HG03103 (cell line): ENCODE data around the gene C19orf73.

ENCODE experiments used
- ATAC-seq: cut with Tn5 transposase; IDR thresholded peaks from one replicate; pipeline ENCODE4 v1.9.1; 2021; ENCODE audit warnings: low read depth; ENCODE audit not compliant: unreplicated experiment

C19orf73 gene, protein sequence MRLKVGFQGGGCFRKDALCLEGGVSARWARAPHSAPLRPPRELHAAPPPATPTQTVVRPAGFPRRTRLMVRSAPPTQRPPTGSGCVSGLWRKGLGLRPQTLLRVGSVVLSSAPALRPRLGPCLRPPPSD

DNA sequence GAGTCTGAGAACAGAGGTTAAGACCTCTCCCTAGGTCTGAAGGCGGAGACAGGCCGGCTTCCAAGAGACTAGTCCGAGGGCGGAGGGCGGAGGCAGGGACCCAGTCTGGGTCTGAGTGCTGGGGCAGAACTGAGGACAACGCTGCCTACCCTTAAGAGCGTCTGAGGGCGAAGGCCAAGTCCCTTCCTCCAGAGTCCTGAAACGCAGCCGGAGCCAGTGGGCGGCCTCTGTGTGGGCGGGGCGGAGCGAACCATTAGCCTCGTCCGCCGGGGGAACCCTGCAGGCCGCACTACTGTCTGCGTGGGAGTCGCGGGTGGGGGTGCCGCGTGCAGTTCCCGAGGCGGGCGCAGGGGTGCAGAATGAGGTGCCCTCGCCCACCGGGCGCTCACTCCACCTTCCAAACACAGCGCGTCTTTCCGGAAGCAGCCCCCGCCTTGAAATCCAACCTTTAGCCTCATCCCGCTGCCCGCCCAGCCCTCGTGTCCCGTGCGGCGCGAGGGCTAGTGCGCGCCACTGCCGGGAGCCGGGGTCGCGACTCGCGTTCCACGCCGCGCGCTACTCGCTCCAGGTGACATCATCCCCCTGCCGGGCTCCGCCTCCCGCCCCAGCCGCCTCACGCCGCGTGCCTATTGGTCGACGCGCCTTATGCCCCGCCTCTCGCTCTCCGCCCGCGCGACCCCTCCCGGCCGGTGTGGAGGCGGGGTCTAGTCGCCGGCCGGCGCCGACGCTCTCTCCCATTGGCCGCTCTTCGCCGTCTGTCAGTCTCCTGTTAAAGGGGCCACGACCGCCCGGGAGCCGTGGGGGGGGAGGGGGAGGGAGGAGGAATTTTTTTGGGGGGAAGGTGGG lies at the start of gene C19orf73:
TSS of gene C19orf73 (minus strand) at position 579 of the 846 bp plus-strand sequence. CDS start at position 458, 121 bp downstream.
- ATAC-seq, result peak; percentile 54

DNA sequence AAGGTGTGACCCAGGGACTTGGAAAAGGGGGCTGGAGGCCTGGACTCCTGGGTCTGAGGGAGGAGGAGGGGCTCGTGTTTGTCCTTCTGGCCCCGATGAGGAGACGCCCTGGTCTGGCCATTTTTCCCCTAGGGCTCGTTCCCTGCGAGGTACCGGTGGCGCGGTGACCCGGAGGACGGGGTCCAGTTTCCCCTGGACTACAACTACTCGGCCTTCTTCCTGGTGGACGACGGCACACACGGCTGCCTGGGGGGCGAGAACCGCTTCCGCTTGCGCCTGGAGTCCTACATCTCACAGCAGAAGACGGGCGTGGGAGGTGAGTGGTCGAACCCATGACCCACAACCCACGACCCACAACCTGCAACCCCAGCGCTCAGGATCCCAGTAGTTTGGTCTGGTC lies 49.5 kb upstream of the C19orf73 start:
- ATAC-seq, result no peak

DNA sequence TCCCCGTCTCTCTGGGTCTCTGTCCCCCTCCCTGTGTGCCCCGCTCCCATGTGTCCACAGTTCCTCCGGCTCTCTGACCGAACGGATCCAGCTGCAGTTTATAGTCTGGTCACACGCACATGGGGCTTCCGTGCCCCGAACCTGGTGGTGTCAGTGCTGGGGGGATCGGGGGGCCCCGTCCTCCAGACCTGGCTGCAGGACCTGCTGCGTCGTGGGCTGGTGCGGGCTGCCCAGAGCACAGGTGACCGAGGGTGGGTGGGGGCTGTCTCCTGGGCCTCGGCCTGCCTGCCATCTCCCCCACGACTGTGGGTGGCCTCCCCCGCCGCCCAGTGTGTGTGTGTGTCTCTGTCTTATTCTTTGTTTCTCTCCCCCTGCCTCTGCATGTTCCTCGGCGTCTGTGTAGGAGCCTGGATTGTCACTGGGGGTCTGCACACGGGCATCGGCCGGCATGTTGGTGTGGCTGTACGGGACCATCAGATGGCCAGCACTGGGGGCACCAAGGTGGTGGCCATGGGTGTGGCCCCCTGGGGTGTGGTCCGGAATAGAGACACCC lies 49.0 kb upstream of the C19orf73 start:
- no peak for ATAC-seq

DNA sequence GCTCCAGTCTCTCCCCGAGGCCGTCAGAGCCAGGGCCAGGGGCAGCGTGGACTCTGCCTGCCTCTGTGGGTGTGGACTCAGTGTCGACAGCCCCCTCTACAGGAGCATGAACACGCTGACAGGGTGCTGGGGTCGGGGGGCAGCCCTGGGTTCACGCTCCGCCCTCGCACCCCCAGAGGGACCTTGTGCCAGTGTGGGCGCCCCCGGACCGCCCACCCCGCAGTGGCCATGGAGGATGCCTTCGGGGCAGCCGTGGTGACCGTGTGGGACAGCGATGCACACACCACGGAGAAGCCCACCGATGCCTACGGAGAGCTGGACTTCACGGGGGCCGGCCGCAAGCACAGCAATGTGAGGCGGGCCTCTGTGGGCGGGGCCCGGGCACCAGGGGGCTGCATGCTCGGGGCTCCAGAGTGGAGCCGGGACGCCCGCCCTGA lies 46.9 kb upstream of the C19orf73 start:
- no peak for ATAC-seq

DNA sequence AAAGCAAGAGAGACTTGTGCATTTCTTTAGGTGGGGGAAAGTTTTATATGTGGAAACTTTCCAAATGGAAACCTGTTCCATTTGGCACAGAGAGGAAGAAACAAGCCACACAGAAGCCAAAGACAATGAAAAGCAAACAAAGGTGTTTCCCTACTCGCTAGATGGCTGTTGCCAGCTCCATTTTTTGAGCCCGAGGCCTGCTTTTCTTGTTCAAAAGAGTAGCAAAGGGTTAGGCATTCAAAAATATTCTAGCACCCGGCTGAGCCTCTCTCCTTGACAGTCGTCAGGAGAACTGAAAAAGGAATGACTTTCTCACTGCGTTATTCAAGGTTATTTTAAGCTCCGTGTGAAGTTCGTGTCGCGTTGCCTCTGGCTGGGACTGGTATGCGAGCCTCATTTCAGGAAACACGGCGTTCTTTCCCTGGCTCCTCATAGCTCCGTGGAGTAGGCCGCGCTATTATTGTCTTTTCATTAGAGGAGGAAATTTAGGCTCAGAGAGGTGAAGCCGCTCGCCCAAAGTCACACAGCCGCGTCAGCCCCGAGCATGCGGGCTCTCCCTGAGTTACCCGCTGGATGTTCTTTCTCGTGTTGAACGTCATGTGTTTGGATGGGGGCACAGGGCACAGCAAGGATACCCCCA lies 46.3 kb upstream of the C19orf73 start:
- ATAC-seq, result no peak

DNA sequence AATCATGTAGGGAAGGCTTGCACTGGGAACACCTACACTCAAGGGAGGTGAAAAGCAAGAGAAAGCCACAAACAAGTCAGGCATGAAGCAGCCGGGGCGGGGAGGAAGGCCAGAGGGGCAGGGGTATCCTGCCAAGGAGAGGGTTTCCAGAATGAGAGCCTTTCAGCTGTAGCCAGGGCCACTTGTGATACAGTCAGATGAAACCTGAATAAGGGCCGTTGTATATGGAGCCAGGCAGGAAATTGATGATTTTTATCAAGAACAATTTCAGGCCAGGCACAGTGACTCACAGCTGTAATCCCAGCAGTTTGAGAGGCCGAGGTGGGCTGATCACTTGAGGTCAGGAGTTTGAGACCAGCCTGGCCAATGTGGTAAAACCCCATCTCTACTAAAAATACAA lies 43.0 kb upstream of the C19orf73 start:
- ATAC-seq, result no peak

DNA sequence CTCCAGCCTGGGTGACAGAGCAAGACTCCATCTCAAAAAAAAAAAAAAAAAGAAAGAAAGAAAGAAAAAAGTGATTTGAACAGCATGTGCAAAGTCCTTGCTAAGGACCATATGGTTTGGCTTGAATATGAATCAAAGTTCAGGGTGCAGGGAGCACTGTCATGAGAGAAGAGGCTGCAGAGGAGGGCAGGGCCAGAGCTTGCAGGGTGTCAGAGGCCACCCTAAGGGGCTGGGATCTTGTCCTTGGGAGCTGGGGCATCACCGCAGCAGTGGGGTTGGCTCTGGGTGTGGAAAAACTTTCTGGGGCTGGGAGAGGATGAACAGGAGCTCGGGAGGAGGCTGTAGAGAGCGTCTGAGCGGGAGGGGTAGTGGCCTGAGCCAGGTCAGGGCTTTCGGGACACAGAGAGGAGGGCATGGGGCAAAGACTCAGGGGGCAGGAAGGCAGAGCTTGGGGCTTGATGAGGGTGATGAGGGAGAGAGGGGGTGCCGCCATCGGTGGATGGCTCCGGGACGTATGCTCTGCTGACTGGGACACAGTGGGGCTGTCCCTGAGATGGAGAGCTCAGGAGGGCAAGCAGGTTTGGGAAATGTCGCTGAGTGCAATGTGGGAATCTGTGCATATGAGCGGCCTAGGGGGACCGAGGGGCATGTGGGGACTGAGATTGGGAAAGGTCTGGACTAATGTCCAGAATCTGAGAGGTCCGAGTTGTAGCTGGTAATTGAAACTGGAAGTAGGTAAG lies 41.7 kb upstream of the C19orf73 start:
- no peak for ATAC-seq

DNA sequence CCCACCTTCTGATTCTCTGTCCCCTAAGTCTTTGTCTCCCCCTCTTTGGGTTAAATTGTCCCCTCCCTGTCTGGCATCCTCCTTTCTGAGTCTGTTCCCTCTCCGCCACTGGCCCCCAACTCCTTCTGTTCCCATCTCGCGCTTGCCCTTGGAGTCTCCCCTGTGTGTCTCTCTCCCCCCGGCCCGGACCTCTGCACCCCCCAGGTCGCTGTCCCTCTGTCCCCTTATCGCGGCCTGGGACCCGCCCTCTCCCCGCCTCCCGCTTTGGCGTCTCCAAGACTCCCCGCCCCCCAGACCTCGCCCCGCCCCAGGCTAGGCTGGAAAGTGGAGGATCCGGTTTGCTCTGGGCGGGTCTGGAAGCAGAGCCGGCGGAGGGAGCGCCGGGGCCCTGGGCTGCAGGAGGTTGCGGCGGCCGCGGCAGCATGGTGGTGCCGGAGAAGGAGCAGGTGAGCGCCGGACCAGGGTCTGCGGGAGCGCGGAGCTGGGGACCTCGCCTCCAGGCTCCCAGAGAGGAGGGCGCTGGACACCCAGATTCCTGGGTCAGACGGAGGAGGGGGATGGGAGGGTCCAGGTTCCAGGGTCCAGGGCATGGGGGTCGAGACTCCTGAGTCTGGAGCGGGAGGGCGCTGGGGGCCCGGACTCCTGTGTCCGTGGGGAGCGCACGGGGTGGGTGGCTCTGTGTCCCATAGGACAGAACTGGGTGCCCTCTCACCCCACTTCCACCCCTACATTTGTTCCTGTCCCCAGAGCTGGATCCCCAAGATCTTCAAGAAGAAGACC lies 38.7 kb upstream of the C19orf73 start, which contains the start of gene TRPM4:
TSS of gene TRPM4 (plus strand) at position 348 of the 780 bp plus-strand sequence. CDS start at position 423, 75 bp downstream.
- ATAC-seq, result no peak

DNA sequence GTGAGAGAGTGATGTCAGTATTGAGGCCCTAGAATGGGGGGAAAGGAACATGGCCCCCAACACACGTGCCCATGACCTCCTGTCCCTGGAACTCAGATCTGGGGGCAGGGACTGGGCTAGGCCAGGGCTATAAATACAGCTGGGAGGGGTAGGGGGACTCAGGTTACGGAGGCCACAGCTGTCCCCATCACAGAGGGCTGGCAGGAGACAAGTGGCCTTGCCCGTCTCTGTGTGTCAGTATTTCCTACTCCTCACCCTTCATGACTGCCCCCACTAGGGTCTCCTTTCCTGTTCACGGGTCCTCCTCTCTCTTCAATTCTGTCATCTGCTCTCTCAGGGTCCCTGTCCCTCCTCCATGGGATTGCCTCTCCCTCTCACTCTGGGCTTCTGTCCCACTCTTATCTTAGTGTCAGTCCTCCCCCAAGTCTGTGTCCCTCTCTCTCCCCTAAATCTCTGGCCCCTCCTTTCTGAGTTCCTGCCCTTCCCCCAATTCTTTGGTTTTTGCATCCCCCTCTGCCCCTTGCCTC lies 36.9 kb upstream of the C19orf73 start:
- no peak for ATAC-seq

DNA sequence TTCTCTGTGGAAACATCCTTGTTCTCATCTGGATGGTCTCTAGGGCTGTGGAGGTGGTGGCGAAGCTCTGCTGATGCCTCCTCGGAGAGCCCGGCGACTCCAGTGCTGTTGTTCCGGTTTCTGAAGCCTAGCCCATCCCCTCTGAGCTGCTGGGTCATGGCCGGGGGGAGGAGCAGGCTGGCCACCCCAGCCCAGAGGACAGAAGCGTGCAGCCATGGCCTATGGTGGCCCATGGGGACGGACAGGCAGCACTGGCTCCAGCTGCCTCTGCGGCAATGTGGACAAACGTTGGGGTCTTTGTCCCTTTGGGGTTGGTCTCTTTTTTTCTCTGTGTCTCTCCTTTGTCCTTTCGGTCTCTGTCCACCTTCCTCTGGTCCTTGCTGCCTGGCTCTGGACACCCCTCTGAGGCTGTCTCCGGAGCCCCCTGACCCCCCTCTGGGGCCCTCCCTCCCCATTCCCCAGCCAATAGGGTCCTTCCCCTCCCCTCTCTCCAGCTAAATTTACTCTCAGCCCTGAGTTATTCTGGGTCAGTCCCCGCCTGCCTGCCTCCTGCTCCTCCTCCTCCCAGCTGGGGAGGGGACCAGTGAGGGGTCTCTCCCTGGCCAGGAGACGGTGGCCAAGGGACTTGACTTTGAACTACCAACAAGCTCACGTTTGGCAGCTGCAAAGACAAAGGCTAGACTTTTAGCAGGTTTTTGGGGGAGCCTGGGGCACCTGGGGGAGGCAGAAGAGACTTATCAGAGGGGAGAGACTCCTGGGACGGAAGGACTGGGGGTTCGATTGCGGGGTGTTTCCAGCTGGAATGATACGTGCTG lies 36.3 kb upstream of the C19orf73 start, which contains the start of gene HRC:
TSS of gene HRC (minus strand) at position 392 of the 815 bp plus-strand sequence. CDS start at position 233, 159 bp downstream.
- ATAC-seq, result no peak

DNA sequence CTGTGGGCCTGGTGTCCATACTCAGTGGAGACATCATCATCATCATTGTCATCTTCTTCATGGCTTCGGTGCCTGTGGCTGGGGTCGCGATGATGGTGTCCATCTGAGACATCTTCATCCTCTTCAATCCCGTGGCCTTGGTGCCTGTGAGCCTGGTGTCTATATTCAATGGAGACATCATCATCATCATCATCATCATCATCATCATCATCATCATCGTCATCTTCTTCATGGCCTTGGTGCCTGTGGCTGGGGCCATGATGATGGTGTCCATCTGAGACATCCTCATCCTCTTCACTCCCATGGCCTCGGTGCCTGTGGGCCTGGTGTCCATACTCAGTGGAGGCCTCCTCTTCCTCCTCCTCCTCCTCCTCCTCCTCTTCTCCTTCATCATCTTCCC lies 35.3 kb upstream of the C19orf73 start:
- ATAC-seq, result no peak

DNA sequence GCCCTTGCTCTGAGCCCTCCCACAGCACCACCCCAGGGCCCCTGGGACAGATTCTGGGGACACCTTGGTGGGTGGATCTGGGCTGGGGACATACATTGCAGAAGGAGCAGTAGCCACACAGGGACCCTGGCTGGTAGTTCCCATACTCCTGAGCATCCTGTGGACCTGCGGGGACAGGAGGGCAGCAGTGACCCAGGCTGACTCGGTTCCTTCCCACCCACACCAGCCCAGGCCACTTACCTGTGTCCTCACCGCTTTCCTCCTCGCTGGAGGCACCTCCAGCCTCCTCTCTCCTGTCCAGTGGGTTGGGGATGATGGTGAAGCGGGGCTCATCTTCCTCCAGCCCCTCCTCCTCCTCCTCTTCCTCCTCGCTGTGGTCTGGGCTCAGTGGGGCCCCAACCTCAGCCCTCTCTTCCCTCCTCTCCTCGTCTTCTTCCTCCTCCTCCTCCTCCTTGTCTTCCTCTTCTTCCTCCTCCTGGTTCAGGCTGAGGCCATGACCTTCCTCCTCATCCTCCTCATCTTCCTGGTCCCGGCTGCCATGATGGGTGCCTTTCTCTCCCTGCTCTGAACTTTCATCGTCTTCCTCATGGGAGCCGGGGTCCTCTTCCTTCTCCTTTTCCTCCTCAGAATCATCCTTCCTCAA lies 34.3 kb upstream of the C19orf73 start:
- ATAC-seq, result no peak

DNA sequence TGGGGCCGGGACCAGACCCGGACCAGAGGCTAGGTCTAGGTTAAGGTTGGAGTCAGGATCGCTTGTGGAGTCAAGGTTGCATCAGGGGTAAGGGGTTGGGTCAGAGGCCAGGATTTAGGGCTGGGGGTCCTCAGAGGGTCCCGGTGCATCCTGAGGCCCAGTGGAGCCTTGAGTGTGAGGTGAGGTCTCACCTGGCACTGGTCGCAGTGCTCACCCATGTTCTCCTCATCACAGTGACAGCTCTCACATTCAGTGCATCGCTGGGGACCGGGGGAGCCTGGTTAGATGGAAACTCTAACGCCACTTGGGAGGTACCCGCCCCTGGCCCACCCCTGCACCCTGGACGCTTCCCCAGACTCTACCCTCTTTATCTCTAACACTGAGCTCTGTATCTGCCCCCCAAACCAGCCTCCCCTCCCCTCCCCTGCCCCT lies 33.2 kb upstream of the C19orf73 start:
- ATAC-seq, result no peak

DNA sequence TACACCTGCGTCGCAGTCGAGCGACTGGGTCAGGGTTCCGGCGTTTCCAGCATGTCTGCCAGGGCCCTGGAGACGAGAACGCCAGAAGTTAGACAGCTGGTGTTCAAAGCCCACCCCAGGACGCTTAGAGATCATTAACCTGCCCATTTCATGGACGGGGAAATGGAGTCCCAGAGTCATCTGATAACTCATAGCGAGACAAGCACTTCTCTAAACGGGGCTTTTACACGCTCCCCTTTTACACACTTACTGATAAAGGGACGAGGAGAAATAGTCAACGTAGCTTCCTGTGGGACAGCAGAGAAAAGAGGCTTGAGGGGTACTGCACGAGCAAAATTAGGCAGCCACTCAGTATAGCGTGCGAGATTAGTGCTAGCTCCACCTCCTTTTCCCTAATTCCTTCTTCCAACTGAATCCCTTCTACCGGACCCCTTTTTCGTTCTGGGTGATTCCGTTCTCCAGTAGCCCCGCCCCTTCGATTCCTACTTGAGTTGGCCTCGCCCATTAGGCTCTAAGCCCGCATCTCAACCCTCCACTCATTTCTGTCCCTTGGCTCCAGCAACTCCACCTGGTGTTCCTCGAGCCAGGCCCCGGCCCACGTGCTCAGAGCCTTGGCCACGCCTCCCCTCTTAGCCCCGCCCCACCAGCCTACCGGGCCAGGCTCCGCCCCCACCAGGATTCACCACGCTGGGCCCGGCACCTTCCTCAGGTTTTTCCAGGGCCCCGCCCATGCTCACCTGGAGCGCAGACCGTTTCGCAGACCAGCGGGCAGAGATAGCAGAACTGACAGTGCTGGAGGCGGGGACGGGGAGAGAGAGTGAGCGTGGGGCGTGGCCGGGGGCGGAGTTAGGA lies 32.5 kb upstream of the C19orf73 start:
- ATAC-seq, result no peak

DNA sequence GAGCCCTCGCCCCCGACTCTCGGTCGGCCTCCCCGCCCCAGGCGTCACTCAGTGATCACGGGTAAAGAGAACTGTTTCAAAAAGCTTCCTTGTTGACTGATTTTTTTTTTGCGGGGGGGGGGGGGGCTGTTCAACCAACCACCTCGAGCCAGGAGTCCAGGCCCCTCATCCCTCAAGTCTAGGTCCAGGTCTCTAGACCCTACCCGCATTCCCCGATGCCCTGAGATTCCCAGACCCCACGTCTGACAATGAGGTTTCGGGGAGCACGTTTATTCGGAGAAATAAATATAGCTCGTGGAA lies 32.0 kb upstream of the C19orf73 start:
- ATAC-seq, result no peak

DNA sequence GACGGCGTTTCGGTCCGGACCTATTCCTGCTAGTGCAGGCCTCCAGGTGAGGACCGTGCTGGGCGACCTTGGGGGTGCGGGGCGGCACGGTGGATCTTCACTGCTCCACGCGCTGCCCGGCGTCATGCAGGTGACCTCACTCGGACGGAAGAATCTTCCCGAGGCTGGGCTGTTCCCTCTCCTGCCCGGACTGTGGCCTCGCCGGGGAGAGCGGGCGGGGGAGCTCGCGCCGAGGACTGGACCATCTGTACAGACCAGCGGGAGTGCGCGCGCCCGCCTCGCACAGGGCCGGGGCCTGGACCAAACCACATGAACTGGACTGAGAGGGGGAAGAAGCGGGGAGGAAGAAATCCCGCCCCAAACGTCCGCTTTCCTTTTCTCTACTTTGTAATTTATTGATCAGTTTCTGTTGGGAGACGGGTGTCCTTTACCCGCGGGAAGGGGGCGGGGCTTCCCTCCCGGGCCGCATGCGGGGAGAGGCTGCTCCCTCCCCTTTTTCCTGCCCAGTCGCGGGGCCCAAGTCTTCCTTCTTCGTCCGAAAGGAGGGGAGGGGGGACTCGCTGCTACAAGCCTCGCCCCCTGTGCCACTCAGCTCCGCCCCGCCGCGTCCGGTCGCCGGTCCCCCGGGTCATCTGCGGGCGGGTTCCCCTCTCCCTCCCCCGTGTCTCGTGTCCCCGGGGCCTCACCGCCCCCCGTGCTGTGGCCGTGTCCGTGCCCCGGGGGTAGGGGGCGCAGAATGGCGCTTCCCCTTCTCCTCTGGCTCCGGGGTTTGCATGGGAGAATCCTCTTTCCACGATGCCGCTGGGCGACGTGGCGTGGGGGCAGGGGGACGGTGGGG lies 31.4 kb upstream of the C19orf73 start:
- no peak for ATAC-seq
